OCI-M2 (cell line): ENCODE data around the gene HBG2.
"Not testable (repeated sequence)": the region's sequence is repeated elsewhere in the genome, so short reads cannot be mapped to it uniquely, and the experiment has no call there.

Experiments
- DNase-seq: peaks from one replicate; lab custom pipeline; 2025; ENCODE audit not compliant: unreplicated experiment; lab: John Stamatoyannopoulos, UW

The HBG2 gene

DNA sequence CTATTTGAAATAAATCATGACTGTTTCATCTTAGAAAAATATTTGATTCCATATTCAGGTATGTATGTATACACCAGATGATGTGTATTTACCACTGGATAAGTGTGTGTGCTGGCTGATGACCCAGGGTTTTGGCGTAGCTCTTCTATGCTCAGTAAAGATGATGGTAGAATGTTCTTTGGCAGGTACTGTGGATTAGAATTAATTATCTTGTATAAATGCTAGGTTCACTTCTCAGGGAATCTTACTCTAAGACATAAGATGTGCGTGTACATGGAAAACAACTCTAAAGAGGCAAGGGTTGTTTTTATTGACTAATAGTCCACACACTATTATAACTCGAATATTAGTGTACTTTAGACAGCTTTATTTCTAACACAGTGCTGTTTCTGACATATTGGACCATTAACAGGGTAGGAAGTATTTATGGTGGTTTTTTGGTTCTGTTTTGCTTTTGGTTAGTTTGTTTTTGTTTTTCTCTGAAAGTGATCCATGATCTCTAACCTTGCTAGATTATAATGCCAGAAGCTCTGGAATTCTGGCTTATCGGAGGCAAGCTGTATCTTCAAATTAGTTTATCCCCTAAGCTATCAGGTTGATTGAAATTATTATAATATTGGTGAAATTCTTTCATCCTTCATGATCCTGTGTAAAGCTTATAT, 3.9 kb downstream of the HBG2 start:
- no peak for DNase-seq

GRCh38 chr11:5249807-5250396, 4.7 kb downstream of the HBG2 start, which contains the start of gene HBG1:
TSS of gene HBG1 (minus strand) at chr11:5249857. CDS start at chr11:5249804, 53 bp downstream.
- DNase-seq, result not testable (repeated sequence)

DNA sequence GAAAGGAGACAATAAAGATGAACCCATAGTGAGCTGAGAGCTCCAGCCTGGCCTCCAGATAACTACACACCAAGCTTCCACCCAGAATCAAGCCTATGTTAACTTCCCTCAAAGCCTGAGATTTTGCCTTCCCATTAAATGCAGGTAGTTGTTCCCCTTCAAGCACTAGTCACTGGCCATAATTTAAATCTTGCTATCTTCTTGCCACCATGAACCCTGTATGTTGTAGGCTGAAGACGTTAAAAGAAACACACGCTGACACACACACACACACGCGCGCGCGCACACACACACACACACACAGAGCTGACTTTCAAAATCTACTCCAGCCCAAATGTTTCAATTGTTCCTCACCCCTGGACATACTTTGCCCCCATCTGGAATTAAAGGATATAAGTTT, 6.1 kb downstream of the HBG2 start:
- not testable (repeated sequence) for DNase-seq

- no peak for DNase-seq
These were observed 6.9 kb downstream of the HBG2 start for GRCh38 chr11:5247472-5248192.

DNA sequence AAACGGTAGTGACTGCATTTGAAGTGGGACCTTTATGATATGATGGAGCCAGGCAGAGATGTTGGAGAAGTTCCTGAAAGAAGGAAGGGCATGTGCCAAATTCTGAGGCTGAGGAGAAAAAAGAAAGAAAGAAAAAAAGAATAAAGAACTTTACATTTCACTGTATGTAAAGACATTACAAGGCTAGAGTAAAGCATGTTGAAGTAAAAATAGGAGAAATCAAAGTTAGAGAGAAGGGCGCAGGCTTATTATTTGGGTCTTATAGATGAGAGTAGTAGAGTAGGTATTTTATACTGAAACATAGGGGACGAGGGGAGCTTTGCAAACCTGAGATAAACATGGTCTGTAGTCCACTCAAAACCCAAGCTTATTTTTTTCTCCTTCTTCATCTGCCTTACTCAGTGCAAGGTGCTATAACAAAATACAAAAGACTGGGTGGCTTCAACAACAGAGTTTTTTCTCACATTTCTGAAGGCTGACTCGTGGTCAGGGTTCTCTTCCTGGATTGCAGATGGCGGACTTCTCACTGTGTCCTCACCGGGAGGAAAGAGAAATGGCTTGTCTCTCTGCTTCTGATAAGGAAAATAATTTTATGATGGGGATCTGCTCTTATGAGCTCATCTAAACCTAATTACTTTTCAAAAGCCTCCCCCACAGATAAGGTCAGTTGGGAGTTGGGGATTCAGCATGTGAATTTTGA, 7.7 kb downstream of the HBG2 start:
- DNase-seq, result no peak

DNA sequence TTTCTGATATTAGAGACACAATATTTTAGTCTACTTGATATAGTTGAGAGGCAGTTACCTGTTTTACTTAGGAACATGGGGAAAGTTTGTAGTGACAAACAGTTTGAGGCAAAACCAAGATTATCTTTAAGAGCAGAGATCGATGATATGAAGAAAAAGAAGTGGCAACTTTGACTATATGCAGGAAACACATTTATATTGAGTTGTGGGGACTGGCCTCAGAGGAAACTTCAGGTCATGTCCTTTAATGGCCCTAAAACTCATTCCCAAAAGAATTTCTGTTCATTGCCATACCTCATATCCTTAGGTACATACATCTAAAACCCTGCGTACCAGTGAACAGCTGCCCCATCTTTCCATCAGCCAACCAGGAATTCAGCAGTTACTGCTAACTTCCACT, 9.4 kb downstream of the HBG2 start:
- no peak for DNase-seq

DNA sequence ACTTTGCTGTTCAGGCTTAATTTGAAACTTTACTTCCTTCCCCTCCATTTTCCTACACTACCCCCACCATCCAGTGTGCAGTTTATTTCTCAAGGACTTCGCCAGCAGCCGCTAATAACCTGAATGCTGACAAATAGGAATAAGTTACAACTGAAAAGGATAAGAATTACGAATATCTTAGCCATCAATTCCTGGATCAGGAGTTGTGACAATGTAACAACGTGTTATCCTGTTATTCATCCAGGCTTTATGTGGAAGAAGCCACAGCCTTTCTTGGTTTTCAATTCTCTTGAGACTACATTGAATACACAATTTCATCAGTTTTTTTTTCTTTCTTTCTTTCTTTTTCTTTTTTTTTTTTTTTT, 10.8 kb downstream of the HBG2 start:
- no peak for DNase-seq

DNA sequence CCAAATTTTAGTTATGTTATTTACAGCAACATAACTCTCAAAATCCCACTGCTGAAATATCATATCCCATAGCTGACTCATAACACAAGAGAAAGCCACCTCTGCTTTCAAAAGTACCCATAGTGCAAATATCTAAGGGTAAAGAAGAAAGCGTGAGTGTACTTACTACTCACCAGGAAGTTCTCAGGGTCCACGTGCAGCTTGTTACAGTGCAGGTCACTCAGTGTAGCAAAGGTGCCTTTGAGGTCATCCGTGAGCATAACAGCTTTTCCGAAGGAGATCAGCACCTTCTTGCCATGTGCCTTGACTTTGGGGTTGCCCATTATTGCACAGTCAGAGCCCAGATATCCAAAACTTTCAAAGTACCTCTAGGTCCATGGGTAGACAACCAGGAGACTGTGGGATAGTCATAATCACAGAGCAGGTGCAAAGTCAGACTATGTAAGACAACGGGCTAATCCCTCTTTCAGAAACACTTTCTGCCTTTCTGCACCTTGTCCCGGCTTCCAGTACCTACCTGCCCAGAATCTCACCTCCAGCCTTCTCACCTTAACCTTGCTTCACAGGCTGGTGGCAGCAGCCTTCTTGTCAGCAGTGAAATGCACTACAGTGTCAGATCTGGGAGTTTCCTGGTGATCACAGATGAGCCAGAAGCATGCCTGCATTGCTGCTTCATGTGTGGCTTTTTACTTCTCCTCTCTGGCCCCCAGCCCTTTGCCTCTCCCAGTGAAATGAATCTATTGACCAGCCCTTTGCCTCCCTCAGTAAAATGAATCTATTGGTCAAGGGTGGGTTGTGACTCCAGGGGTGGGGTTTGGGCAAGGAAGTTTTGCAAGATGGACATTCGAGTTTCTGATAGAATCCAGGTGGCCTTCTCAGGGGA, 11.4 kb downstream of the HBG2 start:
- no peak for DNase-seq

DNA sequence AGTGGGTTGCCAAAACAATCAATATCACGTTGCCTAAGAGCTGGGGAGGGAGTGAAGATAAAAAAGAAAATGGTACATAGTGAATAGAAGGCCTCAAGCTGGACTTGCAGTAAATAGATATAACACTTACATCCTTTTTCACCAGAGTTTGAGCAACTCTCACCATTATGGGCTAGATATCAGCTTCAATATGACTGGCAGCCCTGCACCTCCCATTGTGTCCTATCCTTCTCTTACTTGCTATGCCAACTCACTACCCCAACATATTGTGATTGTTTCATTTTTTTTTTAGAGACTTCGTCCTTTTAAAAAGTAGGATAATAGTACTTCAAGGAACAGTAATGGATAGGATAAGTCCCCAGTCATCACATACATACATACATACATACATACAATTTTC, 12.4 kb downstream of the HBG2 start:
- no peak for DNase-seq

GRCh38 chr11:5241458-5241857, 13.1 kb downstream of the HBG2 start:
- DNase-seq, result no peak

- DNase-seq, result no peak
These were observed 14.1 kb downstream of the HBG2 start for GRCh38 chr11:5240458-5240857.

DNA sequence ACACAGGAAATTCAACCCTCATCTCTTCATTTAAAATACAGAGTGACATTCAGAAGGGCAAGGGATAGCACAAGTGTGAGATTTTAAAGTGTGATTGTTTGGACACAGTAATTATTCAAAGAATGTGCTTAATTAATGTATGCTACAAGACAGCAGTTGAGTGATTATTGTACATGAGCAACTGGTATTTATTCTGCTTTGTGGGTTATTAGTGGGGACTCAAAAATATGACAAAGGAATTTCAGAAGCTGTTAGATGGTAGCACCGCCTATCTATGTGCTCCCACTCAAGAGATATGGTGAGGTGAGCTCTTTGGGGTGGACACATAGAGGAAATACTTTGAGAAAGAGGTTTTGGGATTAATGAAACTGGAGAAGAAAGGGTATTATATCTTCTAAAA, 14.5 kb downstream of the HBG2 start:
- no peak for DNase-seq

DNA sequence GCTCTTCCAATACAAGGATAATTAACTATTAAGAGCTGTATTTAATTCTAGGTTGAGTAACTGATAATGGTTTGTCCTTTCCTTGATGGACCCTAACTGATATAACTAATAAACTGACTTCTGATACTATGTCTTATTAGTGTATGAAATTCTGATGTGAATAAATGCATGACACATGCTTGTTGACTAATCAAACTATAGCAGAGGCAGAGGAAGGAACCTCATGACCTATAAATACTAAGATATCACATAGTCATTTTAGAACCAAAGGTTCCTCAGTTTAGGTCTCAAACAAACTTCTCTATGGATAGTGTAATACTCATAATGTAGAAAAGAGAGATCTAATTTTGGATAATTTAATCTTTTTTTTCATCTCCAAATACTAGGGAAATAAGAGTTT, 15.5 kb downstream of the HBG2 start:
- no peak for DNase-seq

DNA sequence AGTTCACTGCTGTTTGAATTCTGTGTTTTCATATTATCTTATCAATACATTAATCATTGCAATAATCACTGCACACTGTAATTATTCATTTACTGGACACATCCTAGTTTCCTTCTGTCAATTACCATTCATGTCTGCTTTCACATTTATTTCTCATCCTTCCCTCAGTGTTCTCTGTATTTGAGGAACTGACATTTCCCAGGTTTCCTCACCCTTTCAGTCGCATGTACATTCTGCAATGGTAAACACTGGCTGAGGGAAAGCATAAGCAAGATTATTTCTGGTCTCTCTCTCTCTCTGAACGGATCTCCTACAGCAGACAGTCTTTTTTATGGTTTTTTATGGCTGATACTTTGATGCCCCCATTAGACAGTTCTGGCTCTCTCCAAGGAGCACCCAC, 16.1 kb downstream of the HBG2 start:
- no peak for DNase-seq

DNA sequence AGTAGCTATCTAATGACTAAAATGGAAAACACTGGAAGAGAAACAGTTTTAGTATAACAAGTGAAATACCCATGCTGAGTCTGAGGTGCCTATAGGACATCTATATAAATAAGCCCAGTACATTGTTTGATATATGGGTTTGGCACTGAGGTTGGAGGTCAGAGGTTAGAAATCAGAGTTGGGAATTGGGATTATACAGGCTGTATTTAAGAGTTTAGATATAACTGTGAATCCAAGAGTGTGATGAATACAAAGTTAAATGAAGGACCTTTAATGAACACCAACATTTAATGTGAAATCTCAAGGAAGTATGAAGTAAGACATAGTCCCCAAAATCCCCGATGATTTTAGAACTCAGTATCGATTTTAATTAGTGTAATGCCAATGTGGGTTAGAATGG, 17.2 kb downstream of the HBG2 start:
- DNase-seq, result no peak

GRCh38 chr11:5235364-5236095, 19.1 kb downstream of the HBG2 start:
- no peak for DNase-seq

DNA sequence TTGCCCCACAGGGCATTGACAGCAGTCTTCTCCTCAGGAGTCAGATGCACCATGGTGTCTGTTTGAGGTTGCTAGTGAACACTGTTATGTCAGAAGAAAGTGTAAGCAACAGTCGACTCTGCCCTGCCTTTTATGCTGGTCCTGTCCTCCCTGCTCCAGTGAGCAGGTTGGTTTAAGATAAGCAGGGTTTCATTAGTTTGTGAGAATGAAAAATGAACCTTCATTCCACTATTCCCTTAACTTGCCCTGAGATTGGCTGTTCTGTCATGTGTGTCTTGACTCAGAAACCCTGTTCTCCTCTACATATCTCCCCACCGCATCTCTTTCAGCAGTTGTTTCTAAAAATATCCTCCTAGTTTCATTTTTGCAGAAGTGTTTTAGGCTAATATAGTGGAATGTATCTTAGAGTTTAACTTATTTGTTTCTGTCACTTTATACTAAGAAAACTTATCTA, 20.2 kb downstream of the HBG2 start, which contains the start of gene HBD:
Gene HBD (minus strand): TSS at position 103 of the 454 bp plus-strand sequence. CDS start 50 bp downstream, at position 53.
- no peak for DNase-seq

- DNase-seq, result no peak
These were observed 21.3 kb downstream of the HBG2 start for GRCh38 chr11:5233307-5233706.

DNA sequence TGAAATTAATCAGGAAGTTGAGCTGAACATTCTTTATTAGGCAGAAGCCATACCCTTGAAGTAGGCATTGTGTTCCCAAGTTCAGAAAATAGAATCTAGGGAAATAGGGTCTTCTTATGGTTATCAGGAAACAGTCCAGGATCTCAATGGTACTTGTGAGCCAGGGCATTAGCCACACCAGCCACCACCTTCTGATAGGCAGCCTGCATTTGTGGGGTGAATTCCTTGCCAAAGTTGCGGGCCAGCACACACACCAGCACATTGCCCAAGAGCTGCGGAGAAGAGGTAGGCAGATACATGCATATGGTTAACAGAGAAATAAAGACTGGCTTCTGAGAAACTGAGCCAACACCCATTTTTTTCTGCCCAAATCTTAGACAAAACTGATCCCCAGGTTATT, 21.8 kb downstream of the HBG2 start:
- DNase-seq, result no peak

- no peak for DNase-seq
These were observed 22.4 kb downstream of the HBG2 start for GRCh38 chr11:5232176-5232575.
